Loucy (cell line): ENCODE measurements around the gene THADA.

Source experiments
- H2AFZ ChIP-seq: fragments of 200-600 bp; sonication (generic); 2 replicates; pipeline ENCODE4 v1.6.0; 2016; ENCODE audit warnings: antibody characterized with exemption, mild to moderate bottlenecking, low read length, moderate library complexity
- H3F3A ChIP-seq: fragments of 200-600 bp; 2 replicates; pipeline ENCODE4 v1.6.0; 2016; ENCODE audit warnings: antibody characterized with exemption, low read depth, mild to moderate bottlenecking
- H3K27me3 ChIP-seq: fragments of 200-600 bp; sonication (generic); 2 replicates; pipeline ENCODE4 v1.6.1; 2014; ENCODE audit warnings: low read length, mild to moderate bottlenecking; ENCODE audit not compliant: insufficient read depth, poor library complexity, severe bottlenecking
- H3K36me3 ChIP-seq: fragments of 200-600 bp; sonication (generic); 2 replicates; pipeline ENCODE4 v1.6.1; 2016; ENCODE audit warnings: low read length; ENCODE audit not compliant: insufficient read depth
- H3K4me1 ChIP-seq: fragments of 200-600 bp; sonication (generic); 2 replicates; pipeline ENCODE4 v1.5.1; 2014; ENCODE audit warnings: low read length, mild to moderate bottlenecking; ENCODE audit not compliant: insufficient read depth, poor library complexity, severe bottlenecking
- H3K4me2 ChIP-seq: fragments of 200-600 bp; sonication (generic); 2 replicates; pipeline ENCODE4 v1.6.0; 2014; ENCODE audit warnings: antibody characterized with exemption, low read length, low read depth, mild to moderate bottlenecking; ENCODE audit not compliant: poor library complexity, severe bottlenecking
- H3K4me3 ChIP-seq: fragments of 200-600 bp; sonication (generic); 2 replicates; pipeline ENCODE4 v1.5.1; 2014; ENCODE audit warnings: low read length, mild to moderate bottlenecking, mixed read lengths; ENCODE audit not compliant: poor library complexity, severe bottlenecking
- H3K79me2 ChIP-seq: fragments of 200-600 bp; sonication (generic); 2 replicates; pipeline ENCODE4 v1.6.1; 2014; ENCODE audit warnings: low read length; ENCODE audit not compliant: insufficient read depth
- H3K9ac ChIP-seq: fragments of 200-600 bp; sonication (generic); 2 replicates; pipeline ENCODE4 v1.6.0; 2014; ENCODE audit warnings: mild to moderate bottlenecking, low read depth, low read length, moderate library complexity; ENCODE audit not compliant: poor library complexity, severe bottlenecking
- H3K9me2 ChIP-seq: fragments of 200-600 bp; sonication (generic); replicated peaks from 2 replicates; pipeline ENCODE4 v1.6.1; 2016; ENCODE audit warnings: low read depth, low read length, mixed read lengths
- H3K9me3 ChIP-seq: fragments of 200-600 bp; sonication (generic); 2 replicates; pipeline ENCODE4 v1.6.1; 2014; ENCODE audit warnings: mild to moderate bottlenecking, antibody characterized with exemption, low read length, low read depth; ENCODE audit not compliant: insufficient read depth
- H4K20me1 ChIP-seq: fragments of 200-600 bp; sonication (generic); 2 replicates; pipeline ENCODE4 v1.6.0; 2014; ENCODE audit warnings: antibody characterized with exemption, low read length, mild to moderate bottlenecking; ENCODE audit not compliant: insufficient read depth, poor library complexity, severe bottlenecking
- EZH2phosphoT487 ChIP-seq: fragments of 200-600 bp; IDR thresholded peaks from 2 replicates; pipeline ENCODE4 v1.6.1; 2018; ENCODE audit warnings: antibody characterized with exemption, mild to moderate bottlenecking, moderate library complexity, borderline replicate concordance
- TF ChIP-seq, protein P1 (sequence below): fragments of 200-600 bp; sonication (generic); conservative IDR thresholded peaks from 2 replicates; pipeline ENCODE4 v1.5.1; 2014; ENCODE audit warnings: mild to moderate bottlenecking, antibody characterized with exemption, low read length

The THADA gene

DNA sequence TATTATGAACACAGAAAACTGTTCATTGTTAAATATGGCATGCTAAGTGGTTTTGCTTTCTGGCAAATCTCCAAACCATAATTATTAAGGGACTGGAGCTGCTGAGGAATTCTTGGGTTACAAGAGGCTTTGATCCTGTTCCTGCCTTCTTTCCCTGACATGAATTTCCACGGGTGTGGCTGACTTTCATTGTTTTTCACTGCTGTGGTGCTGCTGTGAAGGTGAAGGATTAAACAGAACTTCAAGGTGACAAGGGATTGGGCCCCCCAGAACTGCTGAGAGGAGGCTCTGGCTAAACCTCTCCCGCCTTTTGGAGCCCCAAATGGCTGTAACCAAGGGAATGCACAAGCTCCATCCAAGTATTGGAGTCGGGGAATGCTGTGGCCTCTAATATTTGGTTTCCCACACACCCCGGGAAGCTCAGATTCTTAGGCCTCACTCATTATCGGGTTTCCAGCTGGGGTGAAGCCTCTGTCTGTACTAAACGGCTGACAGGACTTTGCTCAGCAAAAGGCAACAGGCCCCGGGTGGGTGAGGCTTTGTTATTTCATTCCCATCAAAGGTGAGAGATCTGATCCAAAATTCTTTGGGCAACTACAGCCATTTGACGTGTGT lies 340.4 kb downstream of the THADA start:
- Histone ChIP-seq H3K4me1 (no peaks in the 10 kb centered on the region), H3K9ac (no peak overlapping the region), H3K9me3 (no peaks in the 10 kb centered on the region), H3K27me3 (no peaks in the 10 kb centered on the region), H4K20me1 (no peaks in the 10 kb centered on the region), H3K36me3 (0 out of 2 replicates have a peak, but pooled peaks cover 4% of the 10 kb centered on the region), H3K79me2 (no peaks in the 10 kb centered on the region), H3K4me2 (no peak overlapping the region), H2AFZ (no peak overlapping the region), H3F3A (no peaks in the 10 kb centered on the region), H3K9me2 (no peaks in the 10 kb centered on the region), H3K4me3 (no peak overlapping the region)
- TF ChIP-seq EZH2phosphoT487 = no peak
- TF ChIP-seq, protein P1, sequence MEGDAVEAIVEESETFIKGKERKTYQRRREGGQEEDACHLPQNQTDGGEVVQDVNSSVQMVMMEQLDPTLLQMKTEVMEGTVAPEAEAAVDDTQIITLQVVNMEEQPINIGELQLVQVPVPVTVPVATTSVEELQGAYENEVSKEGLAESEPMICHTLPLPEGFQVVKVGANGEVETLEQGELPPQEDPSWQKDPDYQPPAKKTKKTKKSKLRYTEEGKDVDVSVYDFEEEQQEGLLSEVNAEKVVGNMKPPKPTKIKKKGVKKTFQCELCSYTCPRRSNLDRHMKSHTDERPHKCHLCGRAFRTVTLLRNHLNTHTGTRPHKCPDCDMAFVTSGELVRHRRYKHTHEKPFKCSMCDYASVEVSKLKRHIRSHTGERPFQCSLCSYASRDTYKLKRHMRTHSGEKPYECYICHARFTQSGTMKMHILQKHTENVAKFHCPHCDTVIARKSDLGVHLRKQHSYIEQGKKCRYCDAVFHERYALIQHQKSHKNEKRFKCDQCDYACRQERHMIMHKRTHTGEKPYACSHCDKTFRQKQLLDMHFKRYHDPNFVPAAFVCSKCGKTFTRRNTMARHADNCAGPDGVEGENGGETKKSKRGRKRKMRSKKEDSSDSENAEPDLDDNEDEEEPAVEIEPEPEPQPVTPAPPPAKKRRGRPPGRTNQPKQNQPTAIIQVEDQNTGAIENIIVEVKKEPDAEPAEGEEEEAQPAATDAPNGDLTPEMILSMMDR = no peak

DNA sequence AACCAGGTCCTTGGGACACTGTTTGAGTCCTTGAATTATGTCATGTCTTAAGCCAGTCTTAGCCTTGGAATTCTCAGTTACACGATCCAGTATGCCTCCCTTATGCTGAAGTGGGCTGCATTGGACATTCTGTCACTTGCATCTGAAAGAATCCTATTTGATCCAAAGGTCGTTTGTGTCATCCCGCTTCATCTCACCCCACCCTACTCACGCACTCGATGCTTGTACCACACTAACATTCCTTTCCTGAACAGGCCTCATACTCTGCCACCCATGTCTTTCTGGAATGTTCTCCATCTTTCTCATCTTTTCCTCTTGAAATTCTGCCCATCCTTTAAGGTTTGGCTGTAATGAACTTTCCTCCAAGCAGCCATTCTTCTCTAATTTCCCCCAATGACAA lies 341.5 kb downstream of the THADA start:
- Histone ChIP-seq H4K20me1 (no peaks in the 10 kb centered on the region), H2AFZ (no peak overlapping the region), H3F3A (no peaks in the 10 kb centered on the region), H3K9me2 (no peaks in the 10 kb centered on the region), H3K9me3 (no peaks in the 10 kb centered on the region), H3K4me2 (no peak overlapping the region), H3K27me3 (no peaks in the 10 kb centered on the region), H3K79me2 (no peaks in the 10 kb centered on the region), H3K4me3 (no peak overlapping the region), H3K9ac (no peak overlapping the region), H3K36me3 (peaks cover 4% of the 10 kb centered on the region; the same call in 1 of the 2 replicates), H3K4me1 (no peaks in the 10 kb centered on the region)
- no peak for TF ChIP-seq EZH2phosphoT487
- TF ChIP-seq, protein P1 = no peak

DNA sequence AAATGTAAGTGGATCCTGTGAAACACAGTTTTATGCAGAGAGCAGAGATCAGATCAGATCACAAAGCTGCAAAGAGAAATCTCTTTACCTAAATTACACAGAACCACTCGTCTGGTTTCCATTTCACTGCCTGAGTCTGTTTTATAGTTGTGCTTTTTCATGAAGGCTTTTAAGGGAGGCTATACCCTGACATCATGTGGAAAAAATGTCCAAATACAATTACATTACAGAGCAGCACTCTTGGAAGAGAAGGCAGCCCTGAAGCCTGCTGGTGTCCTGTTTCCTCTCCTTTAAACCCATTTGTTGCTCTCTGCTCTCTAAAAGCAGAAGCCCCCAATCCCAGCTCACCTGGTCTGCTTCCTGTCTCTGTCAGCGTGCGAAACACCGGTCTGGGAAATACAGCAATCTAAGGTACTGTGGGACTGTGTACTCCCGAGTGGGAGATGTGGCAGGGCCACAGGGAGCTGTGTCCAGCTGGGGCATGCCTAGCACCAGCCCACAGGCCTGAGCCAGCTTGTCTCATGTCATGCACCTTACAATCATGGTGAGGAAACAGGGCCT lies 344.6 kb downstream of the THADA start:
- no peak overlapping the region for H3K4me2 ChIP-seq
- TF ChIP-seq, protein P1 = no peak
- no peak for TF ChIP-seq EZH2phosphoT487
- no peaks in the 10 kb centered on the region for H3K4me1 ChIP-seq
- no peaks in the 10 kb centered on the region for H3K27me3 ChIP-seq
- no peaks in the 10 kb centered on the region for H3K79me2 ChIP-seq
- no peak overlapping the region for H3K9ac ChIP-seq
- no peak overlapping the region for H2AFZ ChIP-seq
- no peaks in the 10 kb centered on the region; the same call in 1 of the 2 replicates for H3K36me3 ChIP-seq
- H3K4me3 ChIP-seq = no peak overlapping the region
- H3K9me2 ChIP-seq = no peaks in the 10 kb centered on the region
- no peaks in the 10 kb centered on the region for H4K20me1 ChIP-seq
- no peaks in the 10 kb centered on the region for H3F3A ChIP-seq
- no peaks in the 10 kb centered on the region for H3K9me3 ChIP-seq
